ENCODE data around the gene HHIP. TPM values are rescaled to one million over a fixed set of nuclear protein-coding genes. Genes with fewer than 3 reads are reported as not detected.

Gene HHIP
- total and polyA plus RNA-seq, 2 of the 13 experiments (the other 11 are each of a cell fraction or from before 2014, with no cell fraction given), result not detected

- H3K9me3 ChIP-seq (ENCODE audit: low read length), result no peaks in the 10 kb centered on the region
- ATAC-seq (no peak), DNase-seq (ENCODE audit: low spot score) (no peak), FAIRE-seq (no peak)
- no peaks in the 10 kb centered on the region for H3K27me3 ChIP-seq (ENCODE audit: control insufficient read depth in 1 of 2, insufficient read depth in 2 of 2, low read length in 2 of 2)
- no peaks in the 10 kb centered on the region for H3K36me3 ChIP-seq (replicated peaks in 1 of 2; ENCODE audit: control insufficient read depth in 1 of 2, insufficient read depth in 2 of 2, low read length in 2 of 2)
- H3K4me3 ChIP-seq (replicated peaks in 1 of 3; ENCODE audit: insufficient read depth in 1 of 3, low read depth in 2 of 3, low read length in 3 of 3), result no peak overlapping the region
- H3K27ac ChIP-seq (ENCODE audit: extremely low read length, insufficient read depth, low read length), result no peak overlapping the region
- CTCF ChIA-PET (ENCODE audit: low intra/inter-chr PET ratio, low total read pairs), result no interaction called here
- no peak overlapping the region for H3K9ac ChIP-seq (ENCODE audit: insufficient read depth, low read depth, low read length)
- BruUV-seq (replicated peaks), result no TSS peak
- H4K20me1 ChIP-seq (ENCODE audit: insufficient read depth, low read length), result no peaks in the 10 kb centered on the region
- 29% methylated on average over 2 of the region's 2 CpGs for WGBS (ENCODE audit: low lambda C conversion rate)
- H2AFZ ChIP-seq (ENCODE audit: low read length), result no peak overlapping the region
- H3K79me2 ChIP-seq (ENCODE audit: insufficient read depth, low read length), result no peaks in the 10 kb centered on the region
- in situ Hi-C loops (cut with HindIII; ENCODE audit: extremely low pct_ligation_motif_present, low pct_unique_long_range_greater_than_20kb) (no loop called here), intact Hi-C loops (cut with micrococcal nuclease; ENCODE audit: unreplicated experiment) (no loop called here)
- H3K4me1 ChIP-seq (ENCODE audit: insufficient read depth, low read length), result no peaks in the 10 kb centered on the region
- TF ChIP-seq NR2C2 (CRISPR knock-in tag; IDR thresholded peaks at IDR 0.05; ENCODE audit: borderline replicate concordance) (no peak), SP1 (IDR thresholded peaks at IDR 0.05) (no peak), SP1 (CRISPR knock-in tag; IDR thresholded peaks at IDR 0.05) (no peak), KAT2B (IDR thresholded peaks at IDR 0.05; ENCODE audit: borderline replicate concordance, low read depth, low read length) (no peak), GZF1 (CRISPR knock-in tag; IDR thresholded peaks at IDR 0.05) (no peak), ZNF280B (CRISPR knock-in tag; IDR thresholded peaks at IDR 0.05; ENCODE audit: borderline replicate concordance) (no peak), ZNF761 (CRISPR knock-in tag; conservative IDR thresholded peaks at IDR 0.05) (no peak), HMGXB4 (CRISPR knock-in tag; IDR thresholded peaks at IDR 0.05; ENCODE audit: borderline replicate concordance in 1 of 2, low read depth in 1 of 2) (no peak), ZNF772 (CRISPR knock-in tag; IDR thresholded peaks at IDR 0.05) (no peak), ZNF33A (CRISPR knock-in tag; IDR thresholded peaks at IDR 0.05; ENCODE audit: borderline replicate concordance) (no peak), ZNF660 (CRISPR knock-in tag; IDR thresholded peaks at IDR 0.05; ENCODE audit: borderline replicate concordance, low read depth) (no peak), RCOR2 (CRISPR knock-in tag; IDR thresholded peaks at IDR 0.05) (no peak), MTERF4 (CRISPR knock-in tag; IDR thresholded peaks at IDR 0.05) (no peak), HNF4G (IDR thresholded peaks at IDR 0.05; ENCODE audit: borderline replicate concordance, low read depth, low read length) (no peak), HNF4G (CRISPR knock-in tag; IDR thresholded peaks at IDR 0.05; ENCODE audit: borderline replicate concordance, low read depth) (no peak), ZNF775 (CRISPR knock-in tag; IDR thresholded peaks at IDR 0.05; ENCODE audit: borderline replicate concordance) (no peak), ZNF496 (CRISPR knock-in tag; IDR thresholded peaks at IDR 0.05; ENCODE audit: insufficient replicate concordance) (no peak), CSRNP1 (CRISPR knock-in tag; IDR thresholded peaks at IDR 0.05) (no peak)
- no peak overlapping the region for H3K4me2 ChIP-seq (ENCODE audit: low read depth, low read length)
- POLR2A ChIA-PET, result no interaction called here
Observed at GRCh38 chr4:144666539-144667175, 20.7 kb downstream of the HHIP start.

All from HepG2 (cell line).